Liver (tissue), 3 donors: ENCODE results near the gene CLCF1.

ENCODE experiments used
- CTCF ChIP-seq: fragments of 150-350 bp; IDR thresholded peaks from 2 replicates; pipeline ENCODE4 v1.5.1; 2017; ENCODE audit warnings: improper control_type of control experiment, low read depth, low read length; ENCODE audit not compliant: missing input control
- GABPA ChIP-seq, 2 donors: IDR thresholded peaks in 1 of 2; conservative IDR thresholded peaks in 1 of 2; 2 replicates each; pipeline ENCODE4 v1.6.1; 2016; ENCODE audit warnings: antibody characterized with exemption in 2 of 2, mild to moderate bottlenecking in 1 of 2, moderate library complexity in 1 of 2
- RAD21 ChIP-seq, 2 donors: IDR thresholded peaks; 2 replicates each; pipeline ENCODE4 v1.6.1; 2016; ENCODE audit warnings: antibody characterized with exemption in 2 of 2, mild to moderate bottlenecking in 2 of 2
- SP1 ChIP-seq: IDR thresholded peaks from 2 replicates; pipeline ENCODE4 v1.6.1; 2018; ENCODE audit warnings: antibody characterized with exemption, mild to moderate bottlenecking
- TF ChIP-seq, protein P1 (sequence below): IDR thresholded peaks from 2 replicates; pipeline ENCODE4 v1.6.1; 2016; ENCODE audit warnings: antibody characterized with exemption
- TF ChIP-seq, protein P2 (sequence below): IDR thresholded peaks from 2 replicates; pipeline ENCODE4 v1.6.1; 2016; ENCODE audit warnings: antibody characterized with exemption, mild to moderate bottlenecking
- donor health status: healthy.
- donor health status: healthy.

- TF ChIP-seq GABPA (IDR thresholded peaks at IDR 0.05 in 1 of 2, conservative IDR thresholded peaks at IDR 0.05 in 1 of 2) (no peak), SP1 (no peak), CTCF (no peak), RAD21 (IDR thresholded peaks at IDR 0.05) (no peak)
- TF ChIP-seq, protein P1, sequence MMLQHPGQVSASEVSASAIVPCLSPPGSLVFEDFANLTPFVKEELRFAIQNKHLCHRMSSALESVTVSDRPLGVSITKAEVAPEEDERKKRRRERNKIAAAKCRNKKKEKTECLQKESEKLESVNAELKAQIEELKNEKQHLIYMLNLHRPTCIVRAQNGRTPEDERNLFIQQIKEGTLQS = no peak
- TF ChIP-seq, protein P2, sequence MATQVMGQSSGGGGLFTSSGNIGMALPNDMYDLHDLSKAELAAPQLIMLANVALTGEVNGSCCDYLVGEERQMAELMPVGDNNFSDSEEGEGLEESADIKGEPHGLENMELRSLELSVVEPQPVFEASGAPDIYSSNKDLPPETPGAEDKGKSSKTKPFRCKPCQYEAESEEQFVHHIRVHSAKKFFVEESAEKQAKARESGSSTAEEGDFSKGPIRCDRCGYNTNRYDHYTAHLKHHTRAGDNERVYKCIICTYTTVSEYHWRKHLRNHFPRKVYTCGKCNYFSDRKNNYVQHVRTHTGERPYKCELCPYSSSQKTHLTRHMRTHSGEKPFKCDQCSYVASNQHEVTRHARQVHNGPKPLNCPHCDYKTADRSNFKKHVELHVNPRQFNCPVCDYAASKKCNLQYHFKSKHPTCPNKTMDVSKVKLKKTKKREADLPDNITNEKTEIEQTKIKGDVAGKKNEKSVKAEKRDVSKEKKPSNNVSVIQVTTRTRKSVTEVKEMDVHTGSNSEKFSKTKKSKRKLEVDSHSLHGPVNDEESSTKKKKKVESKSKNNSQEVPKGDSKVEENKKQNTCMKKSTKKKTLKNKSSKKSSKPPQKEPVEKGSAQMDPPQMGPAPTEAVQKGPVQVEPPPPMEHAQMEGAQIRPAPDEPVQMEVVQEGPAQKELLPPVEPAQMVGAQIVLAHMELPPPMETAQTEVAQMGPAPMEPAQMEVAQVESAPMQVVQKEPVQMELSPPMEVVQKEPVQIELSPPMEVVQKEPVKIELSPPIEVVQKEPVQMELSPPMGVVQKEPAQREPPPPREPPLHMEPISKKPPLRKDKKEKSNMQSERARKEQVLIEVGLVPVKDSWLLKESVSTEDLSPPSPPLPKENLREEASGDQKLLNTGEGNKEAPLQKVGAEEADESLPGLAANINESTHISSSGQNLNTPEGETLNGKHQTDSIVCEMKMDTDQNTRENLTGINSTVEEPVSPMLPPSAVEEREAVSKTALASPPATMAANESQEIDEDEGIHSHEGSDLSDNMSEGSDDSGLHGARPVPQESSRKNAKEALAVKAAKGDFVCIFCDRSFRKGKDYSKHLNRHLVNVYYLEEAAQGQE = no peak
These were observed 6.0 kb upstream of the CLCF1 start for GRCh38 chr11:67379061-67380058.
